Mucosa of rectum (tissue), 2 donors: ENCODE measurements around the gene CMTM5.
A peak's percentile ranks its signal among the peaks of the same experiment; 100 is the strongest.

Experiments used
- H3K27ac ChIP-seq, 2 donors: one replicate each; pipeline ENCODE4 v1.7.0; 2013; ENCODE audit warnings: inconsistent platforms in 2 of 2, low read depth in 2 of 2, low read length in 2 of 2
- H3K27me3 ChIP-seq, 2 donors: one replicate each; pipeline ENCODE4 v1.7.0; 2013; ENCODE audit warnings: low read length in 2 of 2; ENCODE audit not compliant: control insufficient read depth in 2 of 2, insufficient read depth in 2 of 2
- H3K36me3 ChIP-seq, 2 donors: one replicate each; pipeline ENCODE4 v1.7.0; 2013; ENCODE audit warnings: low read length in 2 of 2; ENCODE audit not compliant: control insufficient read depth in 2 of 2, insufficient read depth in 2 of 2
- H3K4me1 ChIP-seq, 2 donors: one replicate each; pipeline ENCODE4 v1.7.0; 2013; ENCODE audit warnings: low read length in 2 of 2, mild to moderate bottlenecking in 1 of 2; ENCODE audit not compliant: control insufficient read depth in 2 of 2, insufficient read depth in 2 of 2
- H3K4me3 ChIP-seq, 2 donors: one replicate each; pipeline ENCODE4 v1.7.0; 2013; ENCODE audit warnings: low read length in 2 of 2
- H3K9ac ChIP-seq, 2 donors: one replicate each; pipeline ENCODE4 v1.7.0; 2013; ENCODE audit warnings: low read length in 2 of 2, low read depth in 1 of 2, mild to moderate bottlenecking in 1 of 2
- H3K9me3 ChIP-seq, 2 donors: one replicate each; pipeline ENCODE4 v1.7.0; 2013; ENCODE audit warnings: low read length in 2 of 2; ENCODE audit not compliant: control insufficient read depth in 2 of 2
- donor health status: healthy.
- donor health status: Normal muscosa, but diverticular disease.

Gene CMTM5

GRCh38 chr14:23365036-23365731, 11.7 kb upstream of the CMTM5 start, which contains the start of gene EFS:
EFS (minus strand) TSS chr14:23365172; CDS start chr14:23365025, 147 bp downstream.
- peak within 1 kb of the TSS; percentile 52 to 63 for H3K4me3 ChIP-seq

GRCh38 chr14:23365732-23366425, 11.0 kb upstream of the CMTM5 start:
- Histone ChIP-seq H3K4me1 (no peaks in the 10 kb centered on the region), H3K27me3 (peaks cover 8 to 24% of the 10 kb centered on the region in 2 donors), H3K9me3 (no peaks in the 10 kb centered on the region), H3K9ac (peak overlapping the region in 1 of 2 donors; percentile 62), H3K4me3 (peak overlapping the region; percentile 31 to 52), H3K27ac (peak overlapping the region; percentile 66 to 85), H3K36me3 (no peaks in the 10 kb centered on the region)

More at GRCh38 chr14:23365036-23365731, 11.7 kb upstream of the CMTM5 start, which contains the start of gene EFS:
- Histone ChIP-seq H3K9me3 (no peaks in the 10 kb centered on the region), H3K36me3 (no peaks in the 10 kb centered on the region), H3K9ac (peak within 1 kb of the TSS; percentile 41 to 62), H3K4me1 (no peaks in the 10 kb centered on the region), H3K27me3 (peaks cover 8 to 24% of the 10 kb centered on the region in 2 donors), H3K27ac (peak within 1 kb of the TSS; percentile 66 to 85)

DNA sequence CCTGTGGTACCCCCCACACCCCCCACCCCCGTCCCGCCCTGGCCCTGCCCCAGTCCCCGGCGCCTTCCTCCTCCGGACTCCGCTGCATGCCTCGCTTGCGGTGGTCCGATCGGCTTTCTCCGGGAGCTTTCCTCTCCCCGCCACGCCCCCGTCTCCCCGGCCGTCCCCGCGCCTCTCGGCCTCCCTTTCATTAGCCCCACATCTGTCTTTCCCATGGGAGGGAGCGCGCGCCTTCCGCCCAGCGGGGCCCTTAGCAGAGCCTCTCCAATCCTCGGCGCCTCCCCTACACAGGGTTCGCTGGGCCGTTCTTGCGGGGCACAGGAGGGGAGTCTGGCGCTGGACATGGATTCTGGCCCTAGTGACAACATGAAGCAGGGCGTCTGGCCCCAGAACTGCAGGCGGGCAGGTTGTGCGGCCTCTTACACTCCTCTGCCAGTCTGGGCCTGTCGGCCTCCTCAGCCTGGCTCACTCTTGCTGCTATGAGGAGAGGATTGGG, 10.4 kb upstream of the CMTM5 start:
- Histone ChIP-seq H3K27ac (peak overlapping the region; percentile 21 to 85), H3K4me3 (no peak overlapping the region), H3K36me3 (no peaks in the 10 kb centered on the region), H3K27me3 (peaks cover 8 to 24% of the 10 kb centered on the region in 2 donors), H3K9ac (peak overlapping the region in 1 of 2 donors; percentile 26), H3K4me1 (no peaks in the 10 kb centered on the region), H3K9me3 (no peaks in the 10 kb centered on the region)

- Histone ChIP-seq H3K4me3 (no peak overlapping the region), H3K4me1 (no peaks in the 10 kb centered on the region), H3K27ac (no peak overlapping the region), H3K27me3 (peaks cover 2 to 9% of the 10 kb centered on the region in 2 donors), H3K9me3 (no peaks in the 10 kb centered on the region), H3K9ac (no peak overlapping the region), H3K36me3 (no peaks in the 10 kb centered on the region)
These were observed 6.6 kb upstream of the CMTM5 start for GRCh38 chr14:23370221-23370620.

GRCh38 chr14:23371865-23372264, 5.0 kb upstream of the CMTM5 start:
- H3K9ac ChIP-seq, result no peak overlapping the region
- H3K4me3 ChIP-seq, result no peak overlapping the region
- peaks cover under 1 to 7% of the 10 kb centered on the region in 2 donors for H3K27me3 ChIP-seq
- no peak overlapping the region for H3K27ac ChIP-seq
- no peaks in the 10 kb centered on the region for H3K9me3 ChIP-seq
- no peaks in the 10 kb centered on the region for H3K4me1 ChIP-seq
- no peaks in the 10 kb centered on the region for H3K36me3 ChIP-seq

GRCh38 chr14:23372509-23372908, 4.3 kb upstream of the CMTM5 start, which contains the start of gene IL25:
IL25 (plus strand) TSS chr14:23372809.
- H3K27me3 ChIP-seq, result peaks cover 0 to 6% of the 10 kb centered on the region in 2 donors
- H3K4me1 ChIP-seq, result no peaks in the 10 kb centered on the region
- H3K27ac ChIP-seq, result no peak within 1 kb of the TSS
- no peaks in the 10 kb centered on the region for H3K36me3 ChIP-seq
- H3K9ac ChIP-seq, result no peak within 1 kb of the TSS
- no peaks in the 10 kb centered on the region for H3K9me3 ChIP-seq
- no peak within 1 kb of the TSS for H3K4me3 ChIP-seq

DNA sequence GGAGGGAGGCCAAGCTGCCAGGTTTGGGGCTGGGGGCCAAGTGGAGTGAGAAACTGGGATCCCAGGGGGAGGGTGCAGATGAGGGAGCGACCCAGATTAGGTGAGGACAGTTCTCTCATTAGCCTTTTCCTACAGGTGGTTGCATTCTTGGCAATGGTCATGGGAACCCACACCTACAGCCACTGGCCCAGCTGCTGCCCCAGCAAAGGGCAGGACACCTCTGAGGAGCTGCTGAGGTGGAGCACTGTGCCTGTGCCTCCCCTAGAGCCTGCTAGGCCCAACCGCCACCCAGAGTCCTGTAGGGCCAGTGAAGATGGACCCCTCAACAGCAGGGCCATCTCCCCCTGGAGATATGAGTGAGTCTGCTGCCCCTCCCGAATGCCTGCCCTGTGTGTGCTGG, 3.8 kb upstream of the CMTM5 start:
- Histone ChIP-seq H3K9me3 (no peaks in the 10 kb centered on the region), H3K4me1 (no peaks in the 10 kb centered on the region), H3K9ac (no peak overlapping the region)

DNA sequence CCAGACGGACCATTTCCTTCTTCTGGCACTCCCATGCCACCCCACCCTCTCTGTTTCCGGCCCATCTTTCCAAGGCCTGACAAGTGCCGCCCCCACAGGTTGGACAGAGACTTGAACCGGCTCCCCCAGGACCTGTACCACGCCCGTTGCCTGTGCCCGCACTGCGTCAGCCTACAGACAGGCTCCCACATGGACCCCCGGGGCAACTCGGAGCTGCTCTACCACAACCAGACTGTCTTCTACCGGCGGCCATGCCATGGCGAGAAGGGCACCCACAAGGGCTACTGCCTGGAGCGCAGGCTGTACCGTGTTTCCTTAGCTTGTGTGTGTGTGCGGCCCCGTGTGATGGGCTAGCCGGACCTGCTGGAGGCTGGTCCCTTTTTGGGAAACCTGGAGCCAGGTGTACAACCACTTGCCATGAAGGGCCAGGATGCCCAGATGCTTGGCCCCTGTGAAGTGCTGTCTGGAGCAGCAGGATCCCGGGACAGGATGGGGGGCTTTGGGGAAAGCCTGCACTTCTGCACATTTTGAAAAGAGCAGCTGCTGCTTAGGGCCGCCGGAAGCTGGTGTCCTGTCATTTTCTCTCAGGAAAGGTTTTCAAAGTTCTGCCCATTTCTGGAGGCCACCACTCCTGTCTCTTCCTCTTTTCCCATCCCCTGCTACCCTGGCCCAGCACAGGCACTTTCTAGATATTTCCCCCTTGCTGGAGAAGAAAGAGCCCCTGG, 1.2 kb upstream of the CMTM5 start:
- H3K9me3 ChIP-seq, result no peaks in the 10 kb centered on the region
- H3K27me3 ChIP-seq, result peaks cover 0 to 3% of the 10 kb centered on the region in 2 donors
- no peak overlapping the region for H3K4me3 ChIP-seq
- peaks cover 0 to 4% of the 10 kb centered on the region in 2 donors for H3K4me1 ChIP-seq
- no peak overlapping the region for H3K9ac ChIP-seq
- no peaks in the 10 kb centered on the region for H3K36me3 ChIP-seq
- H3K27ac ChIP-seq, result no peak overlapping the region

More for the DNA sequence above, 3.8 kb upstream of the CMTM5 start:
- H3K27ac ChIP-seq, result no peak overlapping the region
- peaks cover 0 to 4% of the 10 kb centered on the region in 2 donors for H3K27me3 ChIP-seq
- no peak overlapping the region for H3K4me3 ChIP-seq
- H3K36me3 ChIP-seq, result no peaks in the 10 kb centered on the region

DNA sequence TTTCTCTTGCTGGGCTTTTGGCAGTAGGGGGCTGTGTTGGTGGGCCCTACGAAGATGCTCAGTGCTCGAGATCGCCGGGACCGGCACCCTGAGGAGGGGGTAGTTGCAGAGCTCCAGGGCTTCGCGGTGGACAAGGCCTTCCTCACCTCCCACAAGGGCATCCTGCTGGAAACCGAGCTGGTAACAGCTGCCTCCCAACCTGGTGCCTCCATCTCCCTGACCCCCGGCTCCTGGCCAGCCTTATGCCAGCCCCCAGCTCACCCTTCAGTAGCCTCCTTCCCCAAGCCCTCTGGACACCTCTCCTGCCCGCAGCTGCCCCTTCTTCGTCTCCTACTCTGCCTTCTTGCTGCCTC, 328 bp downstream of the CMTM5 start:
- H3K27ac ChIP-seq, result no peak overlapping the region
- H3K4me1 ChIP-seq, result peaks cover 0 to 4% of the 10 kb centered on the region in 2 donors
- H3K9ac ChIP-seq, result no peak overlapping the region
- H3K4me3 ChIP-seq, result no peak overlapping the region
- no peaks in the 10 kb centered on the region for H3K36me3 ChIP-seq
- peaks cover 0 to 3% of the 10 kb centered on the region in 2 donors for H3K27me3 ChIP-seq
- H3K9me3 ChIP-seq, result no peaks in the 10 kb centered on the region
